Right lobe of liver (tissue), 4 donors: ENCODE data around the gene SHC3.

Experiments
- CTCF ChIP-seq, 4 donors: fragments of 200-600 bp in 3 of 4; fragments of 450-650 bp in 1 of 4; IDR thresholded peaks; one replicate each; pipeline versions ENCODE4 v1.5.1 to v1.8.0; 2016 to 2022; ENCODE audit warnings: antibody characterized with exemption in 4 of 4, mild to moderate bottlenecking in 2 of 4
- POLR2A ChIP-seq: fragments of 450-650 bp; IDR thresholded peaks from one replicate; pipeline ENCODE4 v1.6.1; 2017; ENCODE audit warnings: antibody characterized with exemption, mild to moderate bottlenecking
- donor health status: DM: no; HTN: no; CAD: no.
- donor health status: DM: no; HTN: no; CAD: no.
- donor health status: DM: no; HTN: yes; CAD: no.

- TF ChIP-seq CTCF (IDR thresholded peaks at IDR 0.05) (no peak), POLR2A (no peak)
Observed at GRCh38 chr9:89165880-89166279, 12.7 kb downstream of the SHC3 start.
